Aorta (tissue), 5 donors: ENCODE results near the gene TVP23A. TPM values are rescaled to one million over a fixed set of nuclear protein-coding genes. Genes with fewer than 3 reads are reported as not detected.
A peak's percentile ranks its signal among the peaks of the same experiment; 100 is the strongest.

Source experiments
- ATAC-seq: fragments of 200-7000 bp; cut with Tn5 transposase; one replicate; pipeline ENCODE4 v1.9.1; 2022; ENCODE audit warnings: moderate library complexity; ENCODE audit not compliant: low FRiP score
- DNase-seq, 2 donors: peaks; one replicate each; pipeline ENCODE4 v3.0.0-alpha.2; 2020
- H3K27ac ChIP-seq, 2 donors: one replicate each; pipeline ENCODE4 v1.5.1; 2013; ENCODE audit warnings: low read length in 2 of 2, mild to moderate bottlenecking in 2 of 2, moderate library complexity in 2 of 2, control low read depth in 1 of 2, inconsistent platforms in 1 of 2, low read depth in 1 of 2
- H3K27me3 ChIP-seq, 2 donors: one replicate each; pipeline ENCODE4 v1.6.1; 2013; ENCODE audit warnings: control low read depth in 1 of 2, low read length in 1 of 2, mild to moderate bottlenecking in 1 of 2, moderate library complexity in 1 of 2; ENCODE audit not compliant: insufficient read depth in 2 of 2, control insufficient read depth in 1 of 2
- H3K36me3 ChIP-seq, 2 donors: one replicate each; pipeline ENCODE4 v1.6.1; 2013; ENCODE audit warnings: control low read depth in 1 of 2, low read length in 1 of 2, mild to moderate bottlenecking in 1 of 2; ENCODE audit not compliant: insufficient read depth in 2 of 2, control insufficient read depth in 1 of 2
- H3K4me1 ChIP-seq, 2 donors: one replicate each; pipeline ENCODE4 v1.6.1; 2013; ENCODE audit warnings: low read length in 2 of 2, control low read depth in 1 of 2, mild to moderate bottlenecking in 1 of 2, moderate library complexity in 1 of 2; ENCODE audit not compliant: insufficient read depth in 2 of 2, control insufficient read depth in 1 of 2
- H3K4me3 ChIP-seq, 2 donors: one replicate each; pipeline ENCODE4 v1.5.1; 2013; ENCODE audit warnings: low read length in 2 of 2, control low read depth in 1 of 2, mild to moderate bottlenecking in 1 of 2
- H3K9me3 ChIP-seq: one replicate; pipeline ENCODE4 v1.6.1; 2013; ENCODE audit warnings: mild to moderate bottlenecking, low read length; ENCODE audit not compliant: control insufficient read depth
- WGBS, 2 donors: extraction: QIAGEN DNeasy Blood & Tissue Kit; methylation state at CpG; one replicate each; pipeline ENCODE4 v1.1.7; 2013; 5-methylcytosine and 5-hydroxymethylcytosine counted together
- intact Hi-C, 2 donors: fragments of 100-400 bp; cut with DNase I; formaldehyde crosslinking; loops; one replicate each; pipeline versions ENCODE4 v1.14.2 to v1.15.0; 2022
- polyA plus RNA-seq, 2 donors: library from polyadenylated mRNA; stranded (reverse); fragments of 200-250 nt; gene quantifications; one replicate each; pipeline ENCODE4 v1.2.3, GENCODE V29; 2013
- total RNA-seq, 2 donors: library from RNA; stranded (reverse); fragmentation: NEBNext Ultra II Directional; extraction: Animal tissue kit (Norgen Biotek cat#: 25700); gene quantifications; one replicate each; pipeline ENCODE4 v1.2.1, GENCODE V29; 2021
- donor health status: healthy with polysubstance abuse.
- donor health status: Bipolar disorder and iron deficiency.
- donor health status: DM: no; HTN: no; CAD: no.
- donor health status: DM: no; HTN: no; CAD: no.
- donor health status: DM: yes; HTN: yes; CAD: no.

The TVP23A gene
- total and polyA plus RNA-seq, 4 donors, result 0.51 to 5.6 (median 0.58) TPM; not detected in 1

DNA sequence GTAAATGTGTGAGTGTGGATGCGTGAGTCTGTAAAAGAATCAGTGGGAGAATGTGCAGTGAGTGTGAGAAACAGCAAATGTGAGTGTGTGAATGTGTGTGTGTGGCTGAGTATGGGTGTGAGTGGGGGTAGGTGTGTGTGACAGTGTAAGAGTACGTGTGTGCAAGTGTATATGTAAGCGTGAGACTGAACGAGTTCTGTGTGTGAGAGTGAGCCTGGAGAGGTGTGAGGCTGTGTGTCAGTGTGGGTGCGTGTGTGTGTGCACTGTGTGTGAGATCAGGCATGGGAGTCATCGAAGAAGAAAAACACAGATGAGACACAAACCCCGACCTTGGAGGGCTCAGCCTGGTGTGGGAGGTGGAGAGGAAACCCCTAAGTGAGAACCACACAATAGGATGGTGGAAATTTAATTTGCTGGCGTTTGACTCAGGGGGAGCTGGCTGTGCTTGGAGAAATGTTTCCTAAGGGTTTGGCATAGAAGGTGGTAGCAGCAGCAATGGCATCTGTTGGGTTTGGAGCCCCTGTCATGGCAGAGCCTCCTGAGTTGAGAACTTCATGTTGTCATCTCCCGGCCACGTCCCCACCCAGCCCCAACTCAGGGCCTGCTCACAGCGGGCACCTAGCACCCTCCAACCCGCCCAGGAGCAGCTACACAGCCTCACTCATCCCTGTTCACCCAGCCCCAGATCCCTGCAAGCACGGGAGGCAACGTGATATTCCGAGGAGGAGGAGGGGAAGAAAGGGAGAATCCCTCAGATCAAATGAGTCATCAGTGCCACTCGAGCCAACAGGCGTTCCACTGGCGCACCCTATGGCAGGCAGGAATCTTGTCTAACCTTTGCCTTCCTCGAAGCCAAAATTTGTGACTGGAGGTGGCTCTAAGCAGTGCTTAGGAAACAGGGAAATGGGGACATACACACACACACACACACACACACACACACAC, 89.2 kb downstream of the TVP23A start:
- Histone ChIP-seq H3K27me3 (no peaks in the 10 kb centered on the region), H3K9me3 (peaks cover 2% of the 10 kb centered on the region), H3K27ac (no peak overlapping the region), H3K36me3 (no peaks in the 10 kb centered on the region), H3K4me3 (no peak overlapping the region), H3K4me1 (no peaks in the 10 kb centered on the region)
- WGBS, 2 donors, result 76 to 77% methylated on average over 19 of the region's 19 CpGs
- DNase-seq (peak in 1 of 2 donors; percentile 71), ATAC-seq (peak; percentile 52)
- intact Hi-C loops, result no loop called here

- intact Hi-C loops, result no loop called here
- Histone ChIP-seq H3K27ac (no peak overlapping the region), H3K9me3 (peaks cover 2% of the 10 kb centered on the region), H3K36me3 (no peaks in the 10 kb centered on the region), H3K4me3 (no peak overlapping the region), H3K4me1 (no peaks in the 10 kb centered on the region), H3K27me3 (no peaks in the 10 kb centered on the region)
- ATAC-seq (no peak), DNase-seq (no peak)
- 76 to 78% methylated on average over 16 of the region's 16 CpGs for WGBS, 2 donors
Measured at GRCh38 chr16:10728003-10728887, 90.3 kb downstream of the TVP23A start.

Other genes with a start within 250 kb of the TVP23A start
- 100 to 1,000 TPM; 133 to 143 TPM for gene EMP2, start 238.2 kb downstream of the TVP23A start, total RNA-seq
- gene EMP2, start 238.2 kb downstream of the TVP23A start, polyA plus RNA-seq, result 10 to 100 TPM; 18.9 to 52.6 TPM
- under 1 TPM; 0.29 to 0.39 TPM for gene TEKT5, start 123.9 kb downstream of the TVP23A start, total RNA-seq
- 1 to 10 TPM in 1 of 2 donors, not detected in 1; 2.9 TPM for gene TEKT5, start 123.9 kb downstream of the TVP23A start, polyA plus RNA-seq
- gene NUBP1, start 75.0 kb downstream of the TVP23A start, total RNA-seq, result 10 to 100 TPM; 31.3 TPM
- 10 to 100 TPM; 29.6 to 37.2 TPM for gene NUBP1, start 75.0 kb downstream of the TVP23A start, polyA plus RNA-seq
- gene CIITA, start 58.4 kb upstream of the TVP23A start, total RNA-seq, result 100 to 1,000 TPM in 1 of 2 donors, 10 to 100 TPM in 1; 19.6 to 104 TPM
- gene CIITA, start 58.4 kb upstream of the TVP23A start, polyA plus RNA-seq, result 1 to 10 TPM; 2.0 to 2.4 TPM
- 10 to 100 TPM; 41.4 to 42.3 TPM for gene DEXI, start 123.7 kb upstream of the TVP23A start, total RNA-seq
- 10 to 100 TPM; 46.6 to 60.1 TPM for gene DEXI, start 123.7 kb upstream of the TVP23A start, polyA plus RNA-seq
- gene CLEC16A, start 125.8 kb upstream of the TVP23A start, total RNA-seq, result 10 to 100 TPM; 27.1 to 28.8 TPM
- 10 to 100 TPM in 1 of 2 donors, 1 to 10 TPM in 1; 5.9 to 10.9 TPM for gene CLEC16A, start 125.8 kb upstream of the TVP23A start, polyA plus RNA-seq